Measurements from ENCODE around the gene CDH5. TPM values are rescaled to one million over a fixed set of nuclear protein-coding genes. Genes with fewer than 3 reads are reported as not detected.

CDH5 gene
- total and polyA plus RNA-seq, 7 donors: 15.1 to 48.4 (median 22.2) TPM

GRCh38 chr16:66399930-66400329 lies 33.4 kb downstream of the CDH5 start:
- peaks cover 0 to 15% of the 10 kb centered on the region in 2 donors for H3K36me3 ChIP-seq (ENCODE audit: insufficient read depth in 1 of 2, low read depth in 1 of 2)

GRCh38 chr16:66400503-66401380 lies 34.3 kb downstream of the CDH5 start:
- no peak for DNase-seq
- Histone ChIP-seq H3K27ac (peak overlapping the region; percentile 4), H3K36me3 (ENCODE audit: insufficient read depth in 1 of 2, low read depth in 1 of 2) (peaks cover 0 to 15% of the 10 kb centered on the region in 2 donors), H3K27me3 (ENCODE audit: insufficient read depth in 3 of 3, low read length in 2 of 3) (peaks cover 0 to 15% (median 0%) of the 10 kb centered on the region in 3 donors), H3K4me3 (no peak overlapping the region), H3K4me1 (no peaks in the 10 kb centered on the region), H3K9me3 (no peaks in the 10 kb centered on the region)
- TF ChIP-seq CTCF (IDR thresholded peaks at IDR 0.05): no peak
- no peak for ATAC-seq
- intact Hi-C loops (cut with DNase I): loop anchor here (10.0 kb wide), 2 partner anchors 204 to 354 kb away; partner anchors contain the start of genes CMTM3 (in 1 of the 2) and DYNC1LI2 (in 1 of the 2)
- 78 to 88% (median 84%) methylated on average over 20 of the region's 20 CpGs for WGBS, 3 donors

More at GRCh38 chr16:66399930-66400329, 33.4 kb downstream of the CDH5 start:
- H3K4me1 ChIP-seq: no peaks in the 10 kb centered on the region
- no peaks in the 10 kb centered on the region for H3K9me3 ChIP-seq
- 37 to 44% (median 40%) methylated on average over 3 of the region's 3 CpGs for WGBS, 3 donors
- no peak for DNase-seq
- H3K27me3 ChIP-seq (ENCODE audit: insufficient read depth in 3 of 3, low read length in 2 of 3): peaks cover 0 to 11% (median 0%) of the 10 kb centered on the region in 3 donors
- no peak for ATAC-seq
- no peak overlapping the region for H3K4me3 ChIP-seq
- no peak for TF ChIP-seq CTCF (IDR thresholded peaks at IDR 0.05)
- intact Hi-C loops (cut with DNase I): loop anchor here (10.0 kb wide), 2 partner anchors 205 to 355 kb away; partner anchors contain the start of genes CMTM3 (in 1 of the 2) and DYNC1LI2 (in 1 of the 2)
- no peak overlapping the region for H3K27ac ChIP-seq

- 73 to 76% (median 75%) methylated on average over 11 of the region's 11 CpGs for WGBS, 3 donors
- peaks cover 0 to 15% of the 10 kb centered on the region in 2 donors for H3K36me3 ChIP-seq (ENCODE audit: insufficient read depth in 1 of 2, low read depth in 1 of 2)
- ATAC-seq: no peak
Observed at GRCh38 chr16:66401610-66402009, 35.1 kb downstream of the CDH5 start.

GRCh38 chr16:66402166-66402565 lies 35.7 kb downstream of the CDH5 start:
- H3K27ac ChIP-seq: no peak overlapping the region
- peaks cover 0 to 15% of the 10 kb centered on the region in 2 donors for H3K36me3 ChIP-seq (ENCODE audit: insufficient read depth in 1 of 2, low read depth in 1 of 2)

More at GRCh38 chr16:66401610-66402009, 35.1 kb downstream of the CDH5 start:
- no peak overlapping the region for H3K4me3 ChIP-seq
- DNase-seq: no peak
- intact Hi-C loops (cut with DNase I): loop anchor here (10.0 kb wide), 2 partner anchors 203 to 353 kb away; partner anchors contain the start of genes CMTM3 (in 1 of the 2) and DYNC1LI2 (in 1 of the 2)
- H3K4me1 ChIP-seq: no peaks in the 10 kb centered on the region
- no peaks in the 10 kb centered on the region for H3K9me3 ChIP-seq
- no peak for TF ChIP-seq CTCF (IDR thresholded peaks at IDR 0.05)
- no peak overlapping the region for H3K27ac ChIP-seq
- peaks cover 0 to 19% (median 0%) of the 10 kb centered on the region in 3 donors for H3K27me3 ChIP-seq (ENCODE audit: insufficient read depth in 3 of 3, low read length in 2 of 3)

More at GRCh38 chr16:66402166-66402565, 35.7 kb downstream of the CDH5 start:
- no peak for DNase-seq
- 75 to 82% (median 75%) methylated on average over 8 to 12 of the region's 12 CpGs for WGBS, 3 donors
- TF ChIP-seq CTCF (IDR thresholded peaks at IDR 0.05): no peak
- Histone ChIP-seq H3K4me1 (no peaks in the 10 kb centered on the region), H3K4me3 (no peak overlapping the region), H3K9me3 (no peaks in the 10 kb centered on the region), H3K27me3 (ENCODE audit: insufficient read depth in 3 of 3, low read length in 2 of 3) (peaks cover 0 to 19% (median 0%) of the 10 kb centered on the region in 3 donors)
- ATAC-seq: no peak
- intact Hi-C loops (cut with DNase I): loop anchor here (10.0 kb wide), 2 partner anchors 203 to 353 kb away; partner anchors contain the start of genes CMTM3 (in 1 of the 2) and DYNC1LI2 (in 1 of the 2)
